GM06990 (cell line): ENCODE results near the gene ADGRG1.

Source experiments
- DNase-seq: peaks from one replicate; pipeline ENCODE4 v3.0.0-alpha.2; 2011; ENCODE audit not compliant: insufficient read length; ENCODE audit errors: extremely low read depth
- H3K27me3 ChIP-seq: replicated peaks from 2 replicates; pipeline ENCODE4 v1.6.0; 2011; ENCODE audit warnings: low read length; ENCODE audit not compliant: control insufficient read depth, insufficient read depth
- H3K36me3 ChIP-seq: 2 replicates; pipeline ENCODE4 v1.5.1; 2011; ENCODE audit warnings: low read length; ENCODE audit not compliant: control insufficient read depth, insufficient read depth
- H3K4me3 ChIP-seq: replicated peaks from 2 replicates; pipeline ENCODE4 v1.5.1; 2011; ENCODE audit warnings: low read depth, mild to moderate bottlenecking, control low read depth, low read length
- TF ChIP-seq, protein P1 (sequence below): IDR thresholded peaks from 2 replicates; pipeline ENCODE4 v1.5.1; 2011; ENCODE audit warnings: low read length, control low read depth, mild to moderate bottlenecking, inconsistent platforms; ENCODE audit not compliant: insufficient read depth, poor library complexity, severe bottlenecking

Gene ADGRG1

DNA sequence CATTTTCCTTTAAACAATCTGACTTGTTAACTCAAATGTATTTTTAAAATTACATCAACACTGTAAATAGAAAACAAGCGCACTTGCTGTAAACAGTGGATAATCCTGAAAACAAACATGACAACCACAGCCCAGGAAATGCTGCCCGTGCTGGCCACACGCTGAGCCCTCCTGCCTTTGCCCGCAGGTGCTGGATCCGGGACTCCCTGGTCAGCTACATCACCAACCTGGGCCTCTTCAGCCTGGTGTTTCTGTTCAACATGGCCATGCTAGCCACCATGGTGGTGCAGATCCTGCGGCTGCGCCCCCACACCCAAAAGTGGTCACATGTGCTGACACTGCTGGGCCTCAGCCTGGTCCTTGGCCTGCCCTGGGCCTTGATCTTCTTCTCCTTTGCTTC is 33.1 kb downstream of the ADGRG1 start:
- Histone ChIP-seq H3K36me3 (no peaks in the 10 kb centered on the region), H3K4me3 (no peak overlapping the region), H3K27me3 (no peaks in the 10 kb centered on the region; the same call in none of the 2 replicates)
- TF ChIP-seq, protein P1, sequence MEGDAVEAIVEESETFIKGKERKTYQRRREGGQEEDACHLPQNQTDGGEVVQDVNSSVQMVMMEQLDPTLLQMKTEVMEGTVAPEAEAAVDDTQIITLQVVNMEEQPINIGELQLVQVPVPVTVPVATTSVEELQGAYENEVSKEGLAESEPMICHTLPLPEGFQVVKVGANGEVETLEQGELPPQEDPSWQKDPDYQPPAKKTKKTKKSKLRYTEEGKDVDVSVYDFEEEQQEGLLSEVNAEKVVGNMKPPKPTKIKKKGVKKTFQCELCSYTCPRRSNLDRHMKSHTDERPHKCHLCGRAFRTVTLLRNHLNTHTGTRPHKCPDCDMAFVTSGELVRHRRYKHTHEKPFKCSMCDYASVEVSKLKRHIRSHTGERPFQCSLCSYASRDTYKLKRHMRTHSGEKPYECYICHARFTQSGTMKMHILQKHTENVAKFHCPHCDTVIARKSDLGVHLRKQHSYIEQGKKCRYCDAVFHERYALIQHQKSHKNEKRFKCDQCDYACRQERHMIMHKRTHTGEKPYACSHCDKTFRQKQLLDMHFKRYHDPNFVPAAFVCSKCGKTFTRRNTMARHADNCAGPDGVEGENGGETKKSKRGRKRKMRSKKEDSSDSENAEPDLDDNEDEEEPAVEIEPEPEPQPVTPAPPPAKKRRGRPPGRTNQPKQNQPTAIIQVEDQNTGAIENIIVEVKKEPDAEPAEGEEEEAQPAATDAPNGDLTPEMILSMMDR: no peak
- no peak for DNase-seq

DNA sequence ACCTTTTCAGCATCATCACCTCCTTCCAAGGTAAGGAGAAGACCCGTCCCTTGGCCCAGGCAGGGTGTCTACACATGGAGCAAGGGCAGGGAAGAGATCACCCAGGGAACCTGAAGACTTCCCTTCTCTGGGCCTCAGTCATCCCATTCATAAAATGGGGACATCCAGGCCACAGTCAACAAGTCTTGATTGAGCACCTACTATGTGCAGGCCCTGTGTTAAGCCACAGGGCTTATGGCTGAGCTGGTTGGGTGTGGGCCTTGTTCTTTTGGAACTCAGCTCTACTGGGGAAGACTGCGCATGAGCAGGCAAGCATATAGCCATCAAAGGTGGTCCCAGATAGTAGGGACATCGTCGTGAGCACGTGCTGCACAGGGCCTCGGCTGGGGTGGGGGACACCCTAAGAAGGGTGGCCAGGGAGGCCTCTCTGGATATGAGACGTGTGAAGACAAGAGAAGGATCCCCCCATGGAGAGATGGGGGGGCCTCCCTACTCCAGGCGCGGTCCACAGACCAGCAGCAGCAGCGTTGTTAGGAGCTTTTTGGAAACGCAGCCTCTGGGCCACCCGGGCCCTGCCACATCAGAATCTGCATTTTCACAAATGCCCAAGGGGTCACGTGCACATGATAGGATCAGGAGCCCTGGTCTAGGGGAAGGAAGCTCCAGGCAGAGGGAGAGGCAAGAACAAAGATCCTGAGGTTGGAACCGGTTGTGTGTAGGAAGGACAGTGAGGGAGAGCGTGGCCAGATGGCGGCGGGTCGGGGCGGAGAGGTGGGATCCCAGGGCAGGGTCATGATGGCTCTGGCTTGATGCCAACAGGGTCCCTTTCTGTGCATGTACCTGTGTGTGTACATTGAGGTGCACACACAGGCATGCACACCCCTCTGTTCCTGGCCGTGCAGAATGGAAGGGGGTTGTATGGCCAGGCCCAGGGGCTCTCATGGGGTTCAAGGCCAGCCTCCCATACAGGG is 33.8 kb downstream of the ADGRG1 start:
- Histone ChIP-seq H3K27me3 (no peaks in the 10 kb centered on the region; the same call in none of the 2 replicates), H3K4me3 (no peak overlapping the region), H3K36me3 (no peaks in the 10 kb centered on the region)
- no peak for DNase-seq
- TF ChIP-seq, protein P1: no peak

DNA sequence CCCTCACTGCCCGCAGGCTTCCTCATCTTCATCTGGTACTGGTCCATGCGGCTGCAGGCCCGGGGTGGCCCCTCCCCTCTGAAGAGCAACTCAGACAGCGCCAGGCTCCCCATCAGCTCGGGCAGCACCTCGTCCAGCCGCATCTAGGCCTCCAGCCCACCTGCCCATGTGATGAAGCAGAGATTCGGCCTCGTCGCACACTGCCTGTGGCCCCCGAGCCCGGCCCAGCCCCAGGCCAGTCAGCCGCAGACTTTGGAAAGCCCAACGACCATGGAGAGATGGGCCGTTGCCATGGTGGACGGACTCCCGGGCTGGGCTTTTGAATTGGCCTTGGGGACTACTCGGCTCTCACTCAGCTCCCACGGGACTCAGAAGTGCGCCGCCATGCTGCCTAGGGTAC is 35.0 kb downstream of the ADGRG1 start:
- no peaks in the 10 kb centered on the region; the same call in none of the 2 replicates for H3K27me3 ChIP-seq
- no peaks in the 10 kb centered on the region for H3K36me3 ChIP-seq
- TF ChIP-seq, protein P1: no peak
- no peak overlapping the region for H3K4me3 ChIP-seq
- DNase-seq: no peak

DNA sequence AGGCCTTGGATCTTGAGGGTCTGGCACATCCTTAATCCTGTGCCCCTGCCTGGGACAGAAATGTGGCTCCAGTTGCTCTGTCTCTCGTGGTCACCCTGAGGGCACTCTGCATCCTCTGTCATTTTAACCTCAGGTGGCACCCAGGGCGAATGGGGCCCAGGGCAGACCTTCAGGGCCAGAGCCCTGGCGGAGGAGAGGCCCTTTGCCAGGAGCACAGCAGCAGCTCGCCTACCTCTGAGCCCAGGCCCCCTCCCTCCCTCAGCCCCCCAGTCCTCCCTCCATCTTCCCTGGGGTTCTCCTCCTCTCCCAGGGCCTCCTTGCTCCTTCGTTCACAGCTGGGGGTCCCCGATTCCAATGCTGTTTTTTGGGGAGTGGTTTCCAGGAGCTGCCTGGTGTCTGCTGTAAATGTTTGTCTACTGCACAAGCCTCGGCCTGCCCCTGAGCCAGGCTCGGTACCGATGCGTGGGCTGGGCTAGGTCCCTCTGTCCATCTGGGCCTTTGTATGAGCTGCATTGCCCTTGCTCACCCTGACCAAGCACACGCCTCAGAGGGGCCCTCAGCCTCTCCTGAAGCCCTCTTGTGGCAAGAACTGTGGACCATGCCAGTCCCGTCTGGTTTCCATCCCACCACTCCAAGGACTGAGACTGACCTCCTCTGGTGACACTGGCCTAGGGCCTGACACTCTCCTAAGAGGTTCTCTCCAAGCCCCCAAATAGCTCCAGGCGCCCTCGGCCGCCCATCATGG is 35.7 kb downstream of the ADGRG1 start:
- no peak for DNase-seq
- peaks cover 2% of the 10 kb centered on the region; the same call in 1 of the 2 replicates for H3K27me3 ChIP-seq
- H3K36me3 ChIP-seq: no peaks in the 10 kb centered on the region
- TF ChIP-seq, protein P1: no peak
- no peak overlapping the region for H3K4me3 ChIP-seq

DNA sequence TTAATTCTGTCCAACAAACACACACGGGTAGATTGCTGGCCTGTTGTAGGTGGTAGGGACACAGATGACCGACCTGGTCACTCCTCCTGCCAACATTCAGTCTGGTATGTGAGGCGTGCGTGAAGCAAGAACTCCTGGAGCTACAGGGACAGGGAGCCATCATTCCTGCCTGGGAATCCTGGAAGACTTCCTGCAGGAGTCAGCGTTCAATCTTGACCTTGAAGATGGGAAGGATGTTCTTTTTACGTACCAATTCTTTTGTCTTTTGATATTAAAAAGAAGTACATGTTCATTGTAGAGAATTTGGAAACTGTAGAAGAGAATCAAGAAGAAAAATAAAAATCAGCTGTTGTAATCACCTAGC is 36.2 kb downstream of the ADGRG1 start:
- no peak for DNase-seq
- H3K27me3 ChIP-seq: peaks cover 2% of the 10 kb centered on the region; the same call in 1 of the 2 replicates
- H3K36me3 ChIP-seq: no peaks in the 10 kb centered on the region
- TF ChIP-seq, protein P1: no peak
- H3K4me3 ChIP-seq: no peak overlapping the region
